HL-60 (cell line): ENCODE measurements around the gene AIPL1.

Experiments
- CTCF ChIP-seq: IDR thresholded peaks from one replicate; pipeline ENCODE4 v1.5.1; 2011; ENCODE audit warnings: low read length, control low read depth, inconsistent platforms; ENCODE audit not compliant: insufficient read depth
- GABPA ChIP-seq: IDR thresholded peaks from 2 replicates; pipeline ENCODE4 v1.6.1; 2012; ENCODE audit warnings: low read depth
- POLR2AphosphoS5 ChIP-seq: IDR thresholded peaks from 2 replicates; pipeline ENCODE4 v1.6.1; 2012; ENCODE audit warnings: low read depth

- TF ChIP-seq CTCF (no peak), GABPA (no peak), POLR2AphosphoS5 (no peak)
Measured at GRCh38 chr17:6470146-6470718, 35.3 kb upstream of the AIPL1 start.
